Tongue (tissue), 2 donors: Measurements from ENCODE around the gene MGAT4B. TPM values are rescaled to one million over a fixed set of nuclear protein-coding genes. Genes with fewer than 3 reads are reported as not detected.
"Not testable (repeated sequence)": the region's sequence is repeated elsewhere in the genome, so short reads cannot be mapped to it uniquely, and the experiment has no call there.

Source experiments
- DNase-seq: peaks from one replicate; pipeline ENCODE4 v3.0.0-alpha.2; 2015
- total RNA-seq: library from RNA; depleted of rRNA; stranded (reverse); fragments of >200 nt; gene quantifications from one replicate; pipeline ENCODE4 v1.2.3, GENCODE V29; 2014

Gene MGAT4B
- 48.4 TPM for total RNA-seq

DNA sequence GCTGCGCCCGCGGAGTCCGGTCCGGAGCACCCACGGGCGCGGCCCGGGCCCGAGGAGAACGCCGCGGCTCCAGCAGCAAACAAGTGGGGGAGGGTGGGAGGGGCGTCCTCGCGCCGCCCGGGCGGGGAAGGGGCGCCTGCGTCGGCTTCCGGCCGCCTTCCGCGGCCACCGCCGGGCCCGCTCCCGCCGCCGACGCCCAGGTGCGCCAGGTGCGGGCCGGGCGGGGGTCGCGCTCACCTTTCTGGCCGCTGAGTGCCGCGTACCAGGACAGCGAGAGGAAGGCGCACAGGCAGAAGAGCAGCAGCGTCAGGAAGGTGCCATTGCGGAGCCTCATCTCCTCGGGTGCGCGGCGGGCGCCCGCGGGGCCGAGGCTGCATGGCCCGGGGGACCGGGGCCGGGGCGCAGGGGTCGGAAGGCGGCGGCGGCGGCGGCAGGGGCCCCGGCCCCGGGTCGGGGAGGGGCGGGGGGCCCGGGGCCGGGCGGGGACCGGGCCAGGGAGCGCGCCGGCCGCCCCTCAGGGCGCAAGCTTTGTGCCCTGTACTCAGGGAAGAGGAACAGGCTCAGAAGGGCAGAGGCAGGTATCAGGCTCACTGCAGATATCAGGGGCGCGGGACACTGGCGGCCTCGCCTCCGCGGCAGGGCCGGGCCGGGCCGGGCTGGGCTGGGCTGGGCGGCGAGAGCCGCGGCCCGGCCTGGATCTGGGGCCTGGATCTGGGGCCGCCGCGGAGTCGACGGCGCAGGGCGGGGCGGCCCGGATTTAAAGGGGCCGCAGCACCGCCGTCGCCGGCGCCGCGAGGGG is at the start of gene MGAT4B:
Gene MGAT4B (minus strand): TSS at position 617 of the 799 bp plus-strand sequence. CDS start 283 bp downstream, at position 334.
- DNase-seq = peak; percentile 89

DNA sequence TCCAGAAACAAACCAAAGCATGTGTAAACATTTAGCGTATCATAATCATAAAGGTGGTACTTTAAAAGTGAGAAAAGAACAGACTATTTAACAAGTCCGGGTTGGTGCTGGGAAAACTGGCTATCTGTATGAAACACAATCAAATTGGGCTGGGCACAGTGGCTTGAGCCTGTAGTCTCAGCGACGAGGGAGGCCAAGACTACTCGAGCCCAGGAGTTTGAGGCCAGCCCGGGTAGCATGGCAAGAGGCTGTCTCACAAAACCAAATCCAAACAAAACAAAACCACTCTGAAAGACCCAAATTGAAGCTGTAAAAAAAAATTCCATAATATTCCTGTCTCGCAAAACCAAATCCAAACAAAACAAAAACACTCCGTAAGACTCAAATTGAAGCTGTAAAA is 47.7 kb upstream of the MGAT4B start:
- DNase-seq = no peak

DNA sequence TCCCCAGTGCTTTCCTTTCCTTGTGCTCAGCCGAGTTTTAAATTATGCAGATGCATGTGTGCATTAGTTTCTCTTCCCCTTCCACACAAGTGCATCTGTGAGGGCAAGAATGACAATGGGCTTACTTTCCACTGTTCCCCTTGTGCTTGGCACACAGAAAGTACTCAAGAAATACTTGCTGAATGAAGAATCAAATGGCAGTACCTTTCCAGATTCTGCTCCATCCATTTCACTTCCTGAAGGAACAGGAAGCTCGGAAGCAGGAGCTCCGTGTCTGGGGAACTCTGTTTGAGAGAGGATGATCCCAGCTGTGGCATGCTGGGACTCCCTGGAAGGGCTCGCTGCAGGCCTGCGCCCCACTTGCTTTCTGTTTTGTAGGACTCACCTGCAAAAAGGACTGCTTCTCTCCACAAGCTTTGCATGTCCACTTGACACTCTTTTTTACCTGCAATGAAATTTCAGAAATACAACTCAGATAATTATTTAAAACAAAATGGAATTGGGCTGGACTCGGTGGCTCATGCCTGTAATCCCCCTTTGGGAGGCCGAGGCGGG is 46.4 kb upstream of the MGAT4B start:
- DNase-seq = no peak

DNA sequence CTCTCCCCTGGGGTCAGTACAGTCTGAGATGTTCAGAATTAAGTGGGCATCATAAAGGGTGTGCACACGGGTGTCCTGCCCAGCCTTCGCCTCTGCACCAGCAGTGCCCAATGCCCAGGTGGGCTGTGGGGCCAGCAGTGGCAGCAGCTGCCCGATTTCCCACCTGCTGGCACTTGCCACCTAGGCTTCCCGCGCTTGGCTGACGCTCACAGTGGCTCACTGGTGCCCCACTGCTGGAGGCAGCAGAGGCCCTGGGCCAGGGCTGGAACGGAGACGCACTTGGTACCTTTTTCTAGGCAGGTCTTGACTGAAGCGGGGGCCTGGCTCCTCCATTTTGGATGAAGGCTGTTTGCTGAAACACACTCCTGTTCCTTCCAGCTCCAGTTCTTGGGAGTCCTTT is 35.0 kb upstream of the MGAT4B start:
- DNase-seq = no peak

DNA sequence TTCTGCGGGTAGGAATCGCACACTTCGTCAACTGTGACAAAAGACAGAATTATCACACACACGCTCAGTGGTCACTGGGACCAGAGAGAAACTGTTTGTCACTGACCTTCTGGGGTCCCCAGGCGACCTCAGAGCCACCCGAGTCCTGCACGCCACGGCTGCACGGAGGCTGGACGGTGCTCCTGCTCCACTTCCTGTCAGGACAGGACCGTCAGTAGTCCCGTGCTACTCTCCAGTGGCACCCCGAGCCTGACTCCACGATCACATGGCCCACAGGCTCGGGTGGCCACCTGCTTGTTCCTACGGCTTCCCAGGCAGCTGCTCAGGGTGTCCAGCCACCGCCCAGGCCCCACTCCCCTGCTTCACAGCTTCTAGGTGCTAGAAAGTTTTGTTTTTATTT is 34.1 kb upstream of the MGAT4B start:
- DNase-seq = no peak

DNA sequence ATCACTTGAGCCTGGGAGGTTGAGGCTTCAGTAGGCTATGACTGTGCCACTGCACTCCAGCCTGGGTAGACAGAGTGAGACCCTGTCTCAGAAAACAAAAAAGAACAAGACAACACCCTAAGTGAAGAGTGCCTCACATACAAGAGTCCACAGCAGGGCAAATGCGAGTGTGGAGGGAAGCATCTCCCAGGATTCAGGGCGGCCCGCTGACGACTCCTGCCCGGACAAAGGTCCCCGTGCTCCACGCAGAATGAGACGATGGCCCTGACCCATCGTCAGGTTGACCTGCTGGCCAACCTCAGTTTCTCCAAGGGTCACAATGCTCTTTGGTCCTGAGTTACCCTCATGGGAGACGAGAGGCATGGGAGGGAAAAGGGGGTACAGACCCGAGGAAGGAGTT is 33.7 kb upstream of the MGAT4B start:
- no peak for DNase-seq

DNA sequence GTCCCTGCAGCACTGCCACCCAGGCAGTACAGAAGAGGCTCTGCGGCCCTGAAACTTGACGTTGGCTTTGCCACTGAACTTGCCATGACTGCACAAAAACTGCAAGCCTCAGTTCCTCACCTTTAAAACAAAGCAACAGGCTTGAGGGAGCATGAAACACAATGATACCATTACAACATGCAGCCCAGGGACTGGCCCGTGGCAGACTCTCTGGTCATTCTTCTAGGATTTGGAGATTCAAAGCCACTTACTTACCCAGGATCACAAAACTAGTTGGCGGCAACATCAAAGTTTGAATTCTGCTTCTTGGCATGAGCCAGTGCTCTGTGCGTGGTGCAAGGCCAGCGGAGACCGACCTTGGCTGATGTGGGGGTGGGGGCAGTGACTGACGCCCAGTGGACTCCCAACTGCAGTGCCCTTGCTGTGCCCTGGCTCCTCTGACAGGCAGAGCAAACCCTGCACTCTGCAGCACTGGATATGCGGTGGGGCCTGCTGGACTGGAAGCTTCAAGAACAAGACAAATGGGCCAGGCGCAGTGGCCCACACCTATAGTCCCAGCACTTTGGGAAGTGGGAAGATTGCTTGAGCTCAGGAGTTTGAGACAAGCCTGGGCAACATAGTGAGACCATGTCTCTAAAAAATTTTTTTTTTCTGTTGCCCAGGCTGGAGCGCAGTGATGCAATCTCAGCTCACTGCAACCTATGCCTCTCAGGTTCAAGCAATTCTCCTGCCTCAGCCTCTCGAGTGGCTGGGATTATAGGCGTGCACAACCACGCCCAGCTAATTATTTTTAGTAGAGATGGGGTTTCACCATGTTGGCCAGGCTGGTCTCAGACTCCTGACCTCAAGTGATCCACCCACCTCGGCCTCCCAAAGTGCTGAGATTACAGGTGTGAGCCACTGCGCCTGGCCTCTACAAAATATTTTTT is 32.9 kb upstream of the MGAT4B start:
- no peak for DNase-seq

DNA sequence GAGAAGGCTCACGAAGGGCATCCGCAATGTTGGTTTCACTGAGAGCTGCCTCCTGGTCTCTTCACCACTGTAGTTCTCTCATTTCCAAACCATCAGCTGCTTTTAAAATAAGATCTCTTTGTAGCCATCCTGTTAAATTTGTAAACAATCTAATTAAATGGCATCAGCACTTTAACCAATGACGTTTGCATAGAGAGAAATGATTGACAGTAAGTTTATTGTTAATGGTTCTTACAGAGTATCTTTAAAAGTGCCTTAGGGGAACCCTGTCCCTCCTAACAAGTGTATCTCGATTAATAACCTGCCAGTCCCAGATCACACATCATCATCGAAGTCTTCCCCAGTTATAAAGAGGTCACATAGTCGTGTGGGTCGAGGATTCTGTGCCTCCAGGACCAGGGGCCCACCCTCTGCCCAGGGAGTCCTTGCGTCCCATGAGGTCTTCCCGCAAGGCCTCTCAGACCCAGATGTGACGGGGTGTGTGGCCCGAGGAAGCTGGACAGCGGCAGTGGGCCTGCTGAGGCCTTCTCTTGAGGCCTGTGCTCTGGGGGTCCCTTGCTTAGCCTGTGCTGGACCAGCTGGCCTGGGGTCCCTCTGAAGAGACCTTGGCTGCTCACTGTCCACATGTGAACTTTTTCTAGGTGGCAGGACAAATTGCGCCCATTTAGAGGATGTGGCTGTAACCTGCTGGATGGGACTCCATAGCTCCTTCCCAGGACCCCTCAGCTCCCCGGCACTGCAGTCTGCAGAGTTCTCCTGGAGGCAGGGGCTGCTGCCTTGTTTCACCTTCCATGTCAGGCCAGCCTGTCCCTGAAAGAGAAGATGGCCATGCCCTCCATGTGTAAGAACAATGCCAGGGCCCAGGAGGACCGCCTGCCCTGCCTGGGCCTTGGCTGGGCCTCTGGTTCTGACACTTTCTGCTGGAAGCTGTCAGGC is 30.7 kb upstream of the MGAT4B start:
- DNase-seq = no peak

DNA sequence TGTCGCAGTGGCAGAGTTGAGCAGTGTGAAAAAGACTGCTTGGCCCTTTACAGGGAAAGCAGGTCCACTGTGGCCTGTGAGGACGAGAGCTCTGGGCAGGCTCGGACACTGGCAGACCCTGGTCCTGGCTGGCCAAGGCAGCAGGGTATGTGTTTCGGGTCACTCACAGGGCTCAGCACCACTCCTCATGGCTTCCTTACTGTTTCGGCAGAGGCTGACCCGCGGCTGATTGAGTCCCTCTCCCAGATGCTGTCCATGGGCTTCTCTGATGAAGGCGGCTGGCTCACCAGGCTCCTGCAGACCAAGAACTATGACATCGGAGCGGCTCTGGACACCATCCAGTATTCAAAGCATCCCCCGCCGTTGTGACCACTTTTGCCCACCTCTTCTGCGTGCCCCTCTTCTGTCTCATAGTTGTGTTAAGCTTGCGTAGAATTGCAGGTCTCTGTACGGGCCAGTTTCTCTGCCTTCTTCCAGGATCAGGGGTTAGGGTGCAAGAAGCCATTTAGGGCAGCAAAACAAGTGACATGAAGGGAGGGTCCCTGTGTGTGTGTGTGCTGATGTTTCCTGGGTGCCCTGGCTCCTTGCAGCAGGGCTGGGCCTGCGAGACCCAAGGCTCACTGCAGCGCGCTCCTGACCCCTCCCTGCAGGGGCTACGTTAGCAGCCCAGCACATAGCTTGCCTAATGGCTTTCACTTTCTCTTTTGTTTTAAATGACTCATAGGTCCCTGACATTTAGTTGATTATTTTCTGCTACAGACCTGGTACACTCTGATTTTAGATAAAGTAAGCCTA is 29.8 kb upstream of the MGAT4B start:
- no peak for DNase-seq

DNA sequence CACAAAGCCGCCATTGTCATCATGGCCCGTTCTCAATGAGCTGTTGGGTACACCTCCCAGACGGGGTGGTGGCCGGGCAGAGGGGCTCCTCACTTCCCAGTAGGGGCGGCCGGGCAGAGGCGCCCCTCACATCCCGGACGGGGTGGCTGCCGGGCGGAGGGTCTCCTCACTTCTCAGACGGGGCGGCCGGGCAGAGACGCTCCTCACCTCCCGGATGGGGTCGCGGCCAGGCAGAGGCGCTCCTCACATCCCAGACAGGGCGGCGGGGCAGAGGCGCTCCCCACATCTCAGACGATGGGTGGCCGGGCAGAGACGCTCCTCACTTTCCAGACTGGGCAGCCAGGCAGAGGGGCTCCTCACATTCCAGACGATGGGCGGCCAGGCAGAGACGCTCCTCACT is 28.2 kb upstream of the MGAT4B start:
- not testable (repeated sequence) for DNase-seq

DNA sequence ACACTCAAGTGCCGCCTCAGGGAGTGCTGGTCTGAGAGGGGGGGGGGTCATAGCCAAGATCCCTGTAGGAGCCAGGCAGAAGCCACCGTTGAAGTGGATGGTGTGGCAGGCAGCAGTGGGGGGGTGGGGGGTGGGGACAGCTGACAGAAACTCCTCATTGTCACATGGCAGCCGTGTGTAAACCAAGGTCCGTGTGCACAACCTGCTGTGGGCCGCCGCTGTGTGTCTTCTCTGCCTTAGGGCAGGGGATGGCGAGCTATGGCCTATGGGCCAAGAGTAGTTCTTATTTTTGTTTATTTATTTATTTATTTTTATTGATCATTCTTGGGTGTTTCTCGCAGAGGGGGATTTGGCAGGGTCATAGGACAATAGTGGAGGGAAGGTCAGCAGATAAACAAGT is 27.5 kb upstream of the MGAT4B start:
- no peak for DNase-seq

DNA sequence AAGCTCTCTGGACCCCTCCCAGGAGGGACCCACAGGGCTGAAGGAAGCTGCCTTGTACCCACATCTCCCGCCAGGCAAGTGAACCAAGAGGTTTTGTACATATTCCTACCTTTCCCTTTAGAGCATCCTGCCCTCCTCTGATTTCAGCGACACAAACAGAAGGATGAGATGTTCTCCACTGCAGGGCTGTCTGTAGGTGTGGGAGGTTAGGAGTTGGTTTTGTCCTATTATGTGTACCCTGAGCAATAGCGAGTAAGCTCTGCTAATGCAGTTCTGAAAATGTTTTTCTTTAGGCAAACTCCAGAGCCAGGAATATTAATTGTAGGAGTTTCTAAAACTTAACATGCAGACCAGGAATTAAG is 27.0 kb upstream of the MGAT4B start:
- no peak for DNase-seq

DNA sequence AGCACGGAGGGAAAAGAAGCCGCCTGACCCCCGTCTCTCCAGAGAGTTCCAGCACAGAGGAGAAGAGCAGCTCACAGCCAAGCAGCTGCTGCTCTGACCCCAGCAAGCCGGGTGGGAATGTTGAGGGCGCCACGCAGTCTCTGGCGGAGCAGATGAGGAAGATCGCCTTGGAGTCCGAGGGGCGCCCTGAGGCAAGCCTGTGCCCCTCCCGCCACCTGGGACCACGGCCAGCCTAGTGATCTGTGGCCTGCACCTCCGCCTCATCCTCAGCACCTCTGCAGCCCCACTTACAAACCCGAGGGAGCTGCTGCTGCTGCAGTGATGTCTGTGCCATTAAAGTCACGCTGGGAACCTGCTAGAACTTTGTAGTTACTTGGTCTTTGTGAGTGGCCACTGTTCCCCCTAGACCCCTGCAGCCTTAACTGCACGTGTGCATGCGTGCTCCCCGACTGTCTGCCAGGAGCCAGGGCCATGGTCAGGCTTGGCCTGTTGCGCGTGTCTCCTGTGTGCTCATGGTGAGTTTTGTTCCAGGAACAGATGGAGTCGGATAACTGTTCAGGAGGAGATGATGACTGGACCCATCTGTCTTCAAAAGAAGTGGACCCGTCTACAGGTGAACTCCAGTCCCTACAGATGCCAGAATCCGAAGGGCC is 26.5 kb upstream of the MGAT4B start:
- DNase-seq = no peak

DNA sequence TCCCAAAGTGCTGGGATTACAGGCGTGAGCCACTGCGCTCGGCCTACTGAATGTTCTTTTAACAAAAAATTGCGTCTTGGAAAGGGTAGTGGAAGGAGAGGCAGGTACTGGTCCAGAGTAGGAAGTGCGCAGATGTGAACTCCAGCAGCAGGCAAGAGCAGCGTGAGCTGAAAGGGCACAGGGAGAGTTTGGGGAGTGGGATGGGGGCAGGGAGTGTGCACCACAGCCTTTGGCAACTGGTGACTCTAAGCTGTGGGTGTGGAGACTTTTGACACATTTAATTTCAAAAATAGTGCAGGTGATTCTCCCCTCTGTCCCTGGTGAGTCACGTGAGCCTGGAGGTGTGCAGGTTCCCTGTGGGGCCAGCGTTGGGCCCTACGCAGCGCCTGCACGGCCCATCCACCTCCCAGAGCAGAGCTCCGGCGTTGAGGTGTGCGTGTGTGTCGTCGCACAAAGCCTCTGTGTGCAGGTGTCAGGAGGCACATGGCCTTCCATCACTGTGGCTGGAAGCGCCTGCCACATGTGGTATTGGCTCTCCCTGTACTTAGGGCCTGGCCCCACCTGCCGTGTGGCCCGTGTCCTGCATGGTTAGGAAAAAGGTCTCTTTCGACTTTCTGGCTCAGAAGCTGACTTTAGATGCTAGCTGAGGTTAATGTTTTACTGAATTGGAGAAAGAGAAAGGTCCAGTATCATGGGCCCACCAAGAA is 25.5 kb upstream of the MGAT4B start:
- DNase-seq = no peak

DNA sequence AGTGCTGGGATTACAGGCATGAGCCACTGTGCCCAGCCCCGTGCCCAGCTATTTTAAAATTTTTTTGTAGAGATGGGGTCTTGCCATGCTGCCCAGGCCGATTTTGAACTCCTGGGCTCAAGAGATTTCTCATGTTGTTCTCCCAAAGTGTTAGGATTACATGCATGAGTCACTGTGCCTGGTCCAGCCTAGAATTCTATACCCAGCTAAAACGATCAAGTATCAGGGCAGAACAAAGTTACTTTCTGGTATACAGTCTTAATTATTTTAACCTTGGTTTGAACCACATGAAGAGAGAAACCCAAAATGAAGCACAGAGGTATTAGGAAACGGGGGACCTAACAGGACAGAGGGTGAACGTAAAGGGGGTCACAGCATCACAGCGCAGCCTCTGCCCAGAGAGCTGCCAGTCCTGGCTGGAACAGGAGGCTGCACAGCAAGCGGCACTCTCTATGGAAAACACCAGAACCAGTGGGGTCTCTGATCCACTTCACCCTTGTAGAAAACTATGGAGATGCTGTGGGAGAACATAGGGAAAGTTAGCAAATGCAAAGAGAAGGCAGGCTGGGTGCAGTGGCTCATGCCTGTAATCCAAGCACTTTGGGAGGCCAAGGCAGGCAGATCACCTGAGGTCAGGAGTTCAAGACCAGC is 24.3 kb upstream of the MGAT4B start:
- DNase-seq = no peak

DNA sequence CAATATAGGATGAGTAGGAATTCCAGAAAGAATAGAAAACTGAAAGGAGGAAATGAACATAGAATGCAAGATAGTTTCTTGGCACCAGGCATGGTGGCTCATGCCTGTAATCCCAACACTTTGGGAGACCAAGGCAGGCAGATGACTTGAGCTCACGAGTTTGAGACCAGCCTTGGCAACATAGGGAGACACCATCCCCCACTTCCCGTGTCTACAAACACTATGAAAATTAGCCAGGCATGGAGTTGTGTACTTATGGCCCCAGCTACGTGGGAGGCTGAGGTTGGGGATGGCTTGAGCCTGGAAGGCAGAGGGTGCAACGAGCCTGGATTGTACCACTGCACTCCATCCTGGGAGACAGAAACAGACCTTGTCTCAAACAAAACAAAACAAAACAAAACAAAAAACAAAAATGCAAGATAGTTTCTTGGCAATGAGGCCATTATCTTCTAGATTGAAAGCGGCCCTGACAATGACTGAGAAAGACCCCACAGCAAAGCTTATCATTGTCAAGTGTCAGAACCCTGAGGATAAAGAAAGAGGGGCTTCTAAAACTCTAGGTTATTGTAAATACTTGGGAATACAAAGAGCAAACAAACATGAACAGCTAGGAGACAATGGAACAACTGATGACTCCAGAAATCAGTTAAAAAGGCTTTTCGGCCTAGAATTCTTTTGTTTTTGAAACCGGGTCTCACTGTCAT is 23.2 kb upstream of the MGAT4B start:
- no peak for DNase-seq

DNA sequence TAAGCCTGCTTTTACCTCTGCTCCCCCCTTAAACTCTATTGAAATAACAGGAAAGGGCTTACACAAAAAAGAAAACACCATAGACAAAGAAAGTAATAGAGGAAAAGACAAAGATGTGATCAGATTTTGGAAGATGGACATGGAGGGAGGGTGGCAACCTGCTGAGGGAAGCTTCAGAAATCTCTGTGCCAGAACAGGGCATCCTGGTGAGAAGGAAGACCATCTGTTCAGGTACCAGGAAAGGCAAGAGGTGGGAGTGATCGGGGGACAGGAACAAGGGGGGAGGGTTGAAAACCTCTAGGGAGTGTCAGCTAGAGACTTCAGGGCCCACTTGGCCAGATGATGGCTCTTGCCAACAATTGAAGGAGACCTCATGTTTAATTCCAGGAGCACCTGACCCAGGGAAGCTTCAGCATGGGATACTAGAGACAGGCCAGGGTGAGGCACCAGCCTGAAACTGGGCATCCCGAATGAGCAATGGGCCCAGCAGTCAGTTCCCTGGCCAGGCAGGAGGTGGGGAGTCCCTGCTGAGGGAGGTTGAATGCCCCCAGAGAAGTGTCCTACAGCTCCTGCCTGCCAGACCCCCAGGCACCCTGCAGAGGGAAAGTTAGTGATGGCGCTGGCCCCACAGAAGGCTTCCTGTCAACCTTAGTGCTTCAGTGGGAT is 22.2 kb upstream of the MGAT4B start:
- DNase-seq = no peak

DNA sequence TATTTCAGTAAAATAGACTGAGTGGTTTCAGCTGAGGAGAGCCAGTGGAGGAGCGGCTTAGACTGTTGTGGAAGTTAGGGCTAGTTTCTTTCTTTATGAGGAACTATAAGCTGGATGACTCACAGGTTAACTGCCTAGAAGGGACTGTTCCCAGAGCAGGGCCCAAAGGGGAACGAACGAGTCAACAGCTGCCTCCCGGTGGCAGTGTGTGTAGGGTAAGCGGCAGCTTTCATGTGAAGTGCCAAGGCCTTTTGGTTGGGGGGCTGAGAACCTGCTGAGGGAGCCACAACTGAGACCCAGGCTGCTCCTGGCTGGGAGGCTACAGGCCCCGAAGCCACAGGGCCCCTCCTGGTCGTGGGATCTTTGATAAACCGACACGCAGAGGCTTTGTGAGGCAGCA is 21.0 kb upstream of the MGAT4B start:
- DNase-seq = peak; percentile 31
